HG02973 (cell line): Measurements from ENCODE around the gene KANK4.

ENCODE experiments used
- ATAC-seq: cut with Tn5 transposase; IDR thresholded peaks from one replicate; pipeline ENCODE4 v1.9.1; 2021; ENCODE audit warnings: moderate library complexity; ENCODE audit not compliant: unreplicated experiment

The KANK4 gene

GRCh38 chr1:62318756-62319544, at the start of gene KANK4:
TSS of gene KANK4 (minus strand) at chr1:62319434. CDS start at chr1:62281564, 37,870 bp downstream.
- no peak for ATAC-seq

GRCh38 chr1:62368989-62369388, 49.8 kb upstream of the KANK4 start:
- no peak for ATAC-seq

GRCh38 chr1:62367005-62367557, 47.8 kb upstream of the KANK4 start:
- ATAC-seq, result no peak

- ATAC-seq, result no peak
These were observed 45.5 kb upstream of the KANK4 start for GRCh38 chr1:62364721-62365120.

- ATAC-seq, result no peak
These were observed 43.7 kb upstream of the KANK4 start for GRCh38 chr1:62362926-62363325.

- no peak for ATAC-seq
These were observed 43.1 kb upstream of the KANK4 start for GRCh38 chr1:62362061-62362917.

- no peak for ATAC-seq
These were observed 42.2 kb upstream of the KANK4 start for GRCh38 chr1:62361431-62361830.

GRCh38 chr1:62358665-62359373, 39.6 kb upstream of the KANK4 start:
- ATAC-seq, result no peak

- ATAC-seq, result no peak
These were observed 38.7 kb upstream of the KANK4 start for GRCh38 chr1:62357916-62358315.

- ATAC-seq, result peak; percentile 71
These were observed 37.1 kb upstream of the KANK4 start for GRCh38 chr1:62356257-62356835.

- no peak for ATAC-seq
These were observed 35.9 kb upstream of the KANK4 start for GRCh38 chr1:62355095-62355494.

- ATAC-seq, result no peak
These were observed 34.6 kb upstream of the KANK4 start for GRCh38 chr1:62353853-62354252.

GRCh38 chr1:62352387-62352786, 33.2 kb upstream of the KANK4 start:
- no peak for ATAC-seq

GRCh38 chr1:62349470-62350233, 30.4 kb upstream of the KANK4 start:
- no peak for ATAC-seq

- no peak for ATAC-seq
These were observed 27.7 kb upstream of the KANK4 start for GRCh38 chr1:62346886-62347285.

- ATAC-seq, result no peak
These were observed 24.7 kb upstream of the KANK4 start for GRCh38 chr1:62343911-62344310.

- no peak for ATAC-seq
These were observed 23.0 kb upstream of the KANK4 start for GRCh38 chr1:62342270-62342669.

- ATAC-seq, result no peak
These were observed 22.4 kb upstream of the KANK4 start for GRCh38 chr1:62341615-62342014.

- no peak for ATAC-seq
These were observed 21.9 kb upstream of the KANK4 start for GRCh38 chr1:62341089-62341488.
